LNCaP clone FGC (cell line): Measurements from ENCODE around the gene FLRT3.

Source experiments
- DNase-seq: peaks from one replicate; pipeline ENCODE4 v3.0.0-alpha.2; 2011; ENCODE audit warnings: low read depth
- H3K4me3 ChIP-seq: 2 replicates; pipeline ENCODE4 v1.5.1; 2011; ENCODE audit warnings: mild to moderate bottlenecking, low read depth, low read length, control low read depth
- TF ChIP-seq, protein P1 (sequence below): IDR thresholded peaks from 2 replicates; pipeline ENCODE4 v1.5.1; 2012; ENCODE audit warnings: mild to moderate bottlenecking; ENCODE audit not compliant: control insufficient read depth, insufficient read depth; ENCODE audit errors: extremely low read depth

The FLRT3 gene

DNA sequence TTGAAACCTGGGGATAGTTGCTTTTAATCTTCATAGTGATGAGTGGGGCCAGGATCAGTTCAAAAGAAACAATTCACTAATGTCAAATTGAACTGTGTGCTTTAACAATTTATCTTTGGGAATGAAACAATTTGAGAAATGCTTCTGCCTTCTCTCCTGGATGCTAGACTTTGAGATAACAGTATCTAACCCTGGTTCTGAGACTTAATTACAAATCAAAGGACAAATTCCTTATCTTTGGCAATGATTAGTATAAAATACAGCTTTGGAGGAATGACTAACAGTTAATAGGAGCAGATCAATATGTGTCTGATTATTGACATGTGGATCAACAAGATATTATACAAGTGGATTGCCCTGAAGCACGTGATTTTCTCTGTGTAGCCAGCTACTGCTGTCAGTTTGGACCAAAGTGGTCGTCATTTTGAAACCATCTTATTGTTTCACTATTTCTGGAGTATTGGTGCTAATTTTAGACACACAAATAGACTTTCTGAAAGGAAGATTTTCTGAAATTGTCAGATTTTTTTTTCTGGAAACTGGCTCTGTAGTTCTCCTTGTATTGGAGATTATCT lies 6.2 kb upstream of the FLRT3 start:
- TF ChIP-seq, protein P1, sequence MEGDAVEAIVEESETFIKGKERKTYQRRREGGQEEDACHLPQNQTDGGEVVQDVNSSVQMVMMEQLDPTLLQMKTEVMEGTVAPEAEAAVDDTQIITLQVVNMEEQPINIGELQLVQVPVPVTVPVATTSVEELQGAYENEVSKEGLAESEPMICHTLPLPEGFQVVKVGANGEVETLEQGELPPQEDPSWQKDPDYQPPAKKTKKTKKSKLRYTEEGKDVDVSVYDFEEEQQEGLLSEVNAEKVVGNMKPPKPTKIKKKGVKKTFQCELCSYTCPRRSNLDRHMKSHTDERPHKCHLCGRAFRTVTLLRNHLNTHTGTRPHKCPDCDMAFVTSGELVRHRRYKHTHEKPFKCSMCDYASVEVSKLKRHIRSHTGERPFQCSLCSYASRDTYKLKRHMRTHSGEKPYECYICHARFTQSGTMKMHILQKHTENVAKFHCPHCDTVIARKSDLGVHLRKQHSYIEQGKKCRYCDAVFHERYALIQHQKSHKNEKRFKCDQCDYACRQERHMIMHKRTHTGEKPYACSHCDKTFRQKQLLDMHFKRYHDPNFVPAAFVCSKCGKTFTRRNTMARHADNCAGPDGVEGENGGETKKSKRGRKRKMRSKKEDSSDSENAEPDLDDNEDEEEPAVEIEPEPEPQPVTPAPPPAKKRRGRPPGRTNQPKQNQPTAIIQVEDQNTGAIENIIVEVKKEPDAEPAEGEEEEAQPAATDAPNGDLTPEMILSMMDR: no peak
- H3K4me3 ChIP-seq: no peak overlapping the region
- no peak for DNase-seq

DNA sequence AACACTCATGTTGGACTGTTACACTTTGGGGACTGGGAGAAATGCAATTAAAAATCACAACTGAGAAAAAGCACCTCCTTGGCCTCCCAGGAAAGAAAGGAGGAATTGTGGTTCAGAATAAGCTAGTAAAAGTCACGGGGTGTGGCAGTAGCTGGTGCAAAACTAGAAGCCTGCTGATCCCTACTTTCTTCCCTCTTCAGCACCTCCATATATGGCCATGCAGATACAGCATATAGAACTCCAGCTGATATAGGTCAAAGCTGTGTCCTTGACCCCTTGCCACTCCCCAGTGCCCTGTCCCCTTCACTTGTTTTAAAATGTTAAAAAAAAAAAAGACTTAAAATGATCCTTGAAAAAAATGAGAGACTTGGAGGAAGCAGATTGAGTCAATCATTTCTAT lies 5.5 kb upstream of the FLRT3 start:
- DNase-seq: no peak
- TF ChIP-seq, protein P1: no peak
- H3K4me3 ChIP-seq: no peak overlapping the region

DNA sequence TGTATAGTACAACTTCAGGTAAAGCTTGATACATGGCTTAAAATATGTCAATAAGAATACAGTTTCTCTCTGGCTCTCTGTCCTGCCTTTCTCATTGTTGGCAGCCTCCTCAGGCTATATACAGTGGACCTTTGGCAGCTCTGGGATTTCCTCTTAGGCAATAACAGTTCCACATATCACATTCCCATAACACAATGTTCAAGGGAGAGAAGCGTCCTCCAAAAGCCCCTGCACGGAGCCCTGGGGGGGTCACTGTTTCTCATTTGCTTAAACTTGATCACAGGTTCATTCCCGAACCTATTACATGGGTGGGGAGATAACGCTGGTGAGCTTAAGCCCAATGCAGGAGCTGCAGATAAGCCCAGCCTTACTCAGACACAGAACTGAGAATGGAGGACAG lies 4.4 kb upstream of the FLRT3 start:
- no peak overlapping the region for H3K4me3 ChIP-seq
- TF ChIP-seq, protein P1: no peak
- DNase-seq: no peak

DNA sequence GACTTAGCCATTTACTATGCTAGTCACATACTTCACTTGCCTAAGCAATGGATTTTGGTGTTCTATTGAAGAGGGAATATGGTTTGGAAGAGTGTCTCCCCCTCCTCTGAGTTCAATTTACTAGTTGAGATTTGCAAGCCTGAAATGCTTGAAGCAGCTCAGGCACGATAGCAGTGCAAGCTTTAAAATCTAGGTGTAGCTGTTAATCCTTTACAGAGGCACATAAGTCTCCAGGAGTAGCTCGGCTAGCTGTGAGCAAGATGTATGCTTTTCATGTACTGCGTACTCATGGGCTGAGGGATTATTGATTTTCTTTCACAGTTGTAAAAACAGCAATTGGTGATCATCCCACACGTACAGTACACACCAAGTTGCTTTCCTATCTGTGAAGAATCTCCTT lies 726 bp downstream of the FLRT3 start:
- TF ChIP-seq, protein P1: 0 out of 2 replicates have a peak, but pooled peaks have one; percentile 6
- no peak overlapping the region for H3K4me3 ChIP-seq
- no peak for DNase-seq

DNA sequence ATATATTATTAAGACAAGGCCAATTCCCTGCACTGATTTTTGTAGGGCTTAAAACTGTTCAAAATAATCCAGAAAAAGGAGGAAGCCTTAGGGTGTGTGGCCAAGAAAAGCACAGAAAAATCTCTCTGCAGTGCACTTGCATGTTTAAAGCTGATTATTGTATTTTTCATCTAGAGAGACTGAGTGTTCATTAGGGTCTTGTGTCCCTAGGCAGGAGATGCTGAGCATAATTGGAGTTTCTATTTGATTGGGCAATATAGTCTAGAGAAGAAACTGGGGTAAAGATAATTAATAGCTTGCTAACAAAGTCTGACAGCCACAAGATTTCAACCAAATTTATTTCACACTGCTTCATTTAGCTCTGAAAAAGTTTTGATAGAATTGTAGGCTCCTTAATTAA lies 2.4 kb downstream of the FLRT3 start:
- H3K4me3 ChIP-seq: no peak overlapping the region
- DNase-seq: no peak
- TF ChIP-seq, protein P1: no peak

DNA sequence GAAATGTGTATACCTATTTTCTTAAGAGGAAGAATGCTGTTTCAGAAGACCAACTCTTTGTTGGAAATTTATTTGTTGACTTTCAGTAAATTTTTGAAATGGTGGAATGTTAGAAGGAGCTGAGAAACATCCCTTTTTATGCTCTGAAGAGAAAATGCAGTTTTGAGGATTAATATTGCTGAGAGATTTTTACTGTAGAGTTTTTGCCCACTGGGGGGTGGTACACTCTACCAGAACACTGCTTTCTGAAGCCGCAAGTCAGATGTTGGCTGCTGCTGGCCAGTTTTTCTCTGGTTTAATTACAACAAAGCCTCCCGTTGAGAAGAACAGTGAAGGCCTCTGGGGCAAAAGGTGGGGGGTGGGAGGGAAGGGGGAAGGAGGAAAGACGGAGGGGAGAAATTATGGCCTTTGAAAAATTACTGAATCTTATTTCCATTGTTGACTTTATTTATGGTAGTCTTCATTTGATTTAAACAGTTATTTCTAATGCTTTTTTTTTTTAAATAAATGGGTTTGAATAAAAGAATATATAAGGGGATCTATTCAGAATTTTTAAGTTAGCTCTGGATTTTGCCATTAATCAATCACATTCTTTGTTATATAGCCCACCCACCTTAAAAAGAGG lies 3.0 kb downstream of the FLRT3 start:
- no peak for DNase-seq

More for the DNA sequence above, 3.0 kb downstream of the FLRT3 start:
- TF ChIP-seq, protein P1: peak; percentile 36
- H3K4me3 ChIP-seq: no peak overlapping the region
